HEK293 (cell line): ENCODE data around the gene TCAP.
A peak's percentile ranks its signal among the peaks of the same experiment; 100 is the strongest.

ENCODE experiments used
- CTCF ChIA-PET: fragments of 350-600 bp; formaldehyde crosslinking; extraction: SDS; loops from one replicate; lab custom pipeline; 2021; ENCODE audit warnings: antibody characterized with exemption; lab: Yijun Ruan, JAX
- POLR2A ChIA-PET: fragments of 300-600 bp; formaldehyde crosslinking; extraction: SDS; loops from one replicate; lab custom pipeline; 2020; ENCODE audit warnings: antibody characterized with exemption, inconsistent platforms; lab: Yijun Ruan, JAX
- H3K27ac ChIP-seq: fragments of 200-500 bp; sonication (Bioruptor generic); 2 replicates; pipeline ENCODE4 v1.5.1; 2014; ENCODE audit warnings: low read depth, low read length, control low read depth, inconsistent platforms; ENCODE audit errors: extremely low read depth
- H3K36me3 ChIP-seq, 2 experiments: fragments of 200-500 bp in 1 of 2; sonication (Bioruptor generic) in 1 of 2; 1 replicate in 1 of 2; 2 replicates in 1 of 2; pipeline ENCODE4 v1.5.1; 2014 to 2017; ENCODE audit warnings: inconsistent platforms in 2 of 2, low read length in 2 of 2; ENCODE audit not compliant: control insufficient read depth in 2 of 2, insufficient read depth in 1 of 2
- H3K4me1 ChIP-seq: fragments of 200-500 bp; sonication (Bioruptor generic); 2 replicates; pipeline ENCODE4 v1.5.1; 2014; ENCODE audit warnings: mild to moderate bottlenecking, low read length, inconsistent platforms; ENCODE audit not compliant: control insufficient read depth, insufficient read depth
- H3K4me3 ChIP-seq: 2 replicates; pipeline ENCODE4 v1.5.1; 2011; ENCODE audit warnings: low read depth, mild to moderate bottlenecking, control low read depth, low read length, moderate library complexity
- H3K9me3 ChIP-seq: fragments of 200-500 bp; sonication (Bioruptor generic); 2 replicates; pipeline ENCODE4 v1.5.1; 2014; ENCODE audit warnings: low read depth, low read length, inconsistent platforms; ENCODE audit not compliant: control insufficient read depth, insufficient read depth
- IKZF3 ChIP-seq: fragments of 450-650 bp; IDR thresholded peaks from 2 replicates; pipeline ENCODE4 v1.5.0; 2018; ENCODE audit warnings: missing biosample characterization, mild to moderate bottlenecking, missing genetic modification characterization, moderate library complexity
- MYNN ChIP-seq: fragments of 450-650 bp; formaldehyde crosslinking; IDR thresholded peaks from 2 replicates; pipeline ENCODE4 v1.5.1; 2016; ENCODE audit warnings: missing biosample characterization, missing genetic modification characterization, borderline replicate concordance
- REPIN1 ChIP-seq: fragments of 450-650 bp; formaldehyde crosslinking; IDR thresholded peaks from 2 replicates; pipeline ENCODE4 v1.5.1; 2017; ENCODE audit warnings: missing biosample characterization, missing genetic modification characterization, low read depth
- SETDB1 ChIP-seq: IDR thresholded peaks from one replicate; pipeline ENCODE4 v1.6.1; 2017; ENCODE audit warnings: mild to moderate bottlenecking, low read length, moderate library complexity, mixed read lengths; ENCODE audit not compliant: insufficient read length
- WT1 ChIP-seq: fragments of 450-650 bp; formaldehyde crosslinking; IDR thresholded peaks from 2 replicates; pipeline ENCODE4 v1.5.1; 2016; ENCODE audit warnings: missing biosample characterization, missing genetic modification characterization
- ZBTB1 ChIP-seq: fragments of 450-650 bp; formaldehyde crosslinking; IDR thresholded peaks from 2 replicates; pipeline ENCODE4 v1.5.1; 2016; ENCODE audit warnings: missing biosample characterization, missing genetic modification characterization
- ZBTB17 ChIP-seq: fragments of 450-650 bp; formaldehyde crosslinking; IDR thresholded peaks from 2 replicates; pipeline ENCODE4 v1.5.1; 2016; ENCODE audit warnings: missing biosample characterization, missing genetic modification characterization
- ZBTB49 ChIP-seq: fragments of 450-650 bp; formaldehyde crosslinking; IDR thresholded peaks from 2 replicates; pipeline ENCODE4 v1.5.1; 2016; ENCODE audit warnings: missing biosample characterization, missing genetic modification characterization, low read depth
- ZIC2 ChIP-seq: fragments of 450-650 bp; formaldehyde crosslinking; IDR thresholded peaks from 2 replicates; pipeline ENCODE4 v1.5.1; 2016; ENCODE audit warnings: missing biosample characterization, missing genetic modification characterization
- ZNF10 ChIP-seq: fragments of 450-650 bp; formaldehyde crosslinking; IDR thresholded peaks from 2 replicates; pipeline ENCODE4 v1.5.1; 2017; ENCODE audit warnings: missing biosample characterization, missing genetic modification characterization
- ZNF148 ChIP-seq: fragments of 450-650 bp; formaldehyde crosslinking; IDR thresholded peaks from 2 replicates; pipeline ENCODE4 v1.5.0; 2017; ENCODE audit warnings: missing biosample characterization, missing genetic modification characterization, borderline replicate concordance
- ZNF16 ChIP-seq: fragments of 450-650 bp; formaldehyde crosslinking; IDR thresholded peaks from 2 replicates; pipeline ENCODE4 v1.5.1; 2016; ENCODE audit warnings: low read depth, missing biosample characterization, missing genetic modification characterization
- ZNF174 ChIP-seq: fragments of 450-650 bp; formaldehyde crosslinking; IDR thresholded peaks from 2 replicates; pipeline ENCODE4 v1.5.0; 2017; ENCODE audit warnings: missing biosample characterization, mild to moderate bottlenecking, missing genetic modification characterization
- ZNF175 ChIP-seq: fragments of 450-650 bp; formaldehyde crosslinking; IDR thresholded peaks from 2 replicates; pipeline ENCODE4 v1.5.1; 2016; ENCODE audit warnings: missing biosample characterization, missing genetic modification characterization
- ZNF394 ChIP-seq: fragments of 450-650 bp; formaldehyde crosslinking; IDR thresholded peaks from 2 replicates; pipeline ENCODE4 v1.5.1; 2016; ENCODE audit warnings: missing biosample characterization, missing genetic modification characterization, mild to moderate bottlenecking, moderate library complexity, borderline replicate concordance
- ZNF510 ChIP-seq: fragments of 450-650 bp; formaldehyde crosslinking; IDR thresholded peaks from 2 replicates; pipeline ENCODE4 v1.5.1; 2018; ENCODE audit warnings: mild to moderate bottlenecking, missing genetic modification characterization, missing biosample characterization; ENCODE audit not compliant: insufficient replicate concordance
- ZNF514 ChIP-seq: fragments of 450-650 bp; formaldehyde crosslinking; IDR thresholded peaks from 2 replicates; pipeline ENCODE4 v1.5.1; 2016; ENCODE audit warnings: missing biosample characterization, missing genetic modification characterization
- ZNF549 ChIP-seq: fragments of 450-650 bp; IDR thresholded peaks from 2 replicates; pipeline ENCODE4 v1.5.1; 2018; ENCODE audit warnings: missing biosample characterization, missing genetic modification characterization, mild to moderate bottlenecking, inconsistent platforms, moderate library complexity
- ZNF596 ChIP-seq: fragments of 450-650 bp; IDR thresholded peaks from 2 replicates; pipeline ENCODE4 v1.5.0; 2018; ENCODE audit warnings: missing biosample characterization, mild to moderate bottlenecking, missing genetic modification characterization, moderate library complexity
- ZNF600 ChIP-seq: fragments of 450-650 bp; formaldehyde crosslinking; IDR thresholded peaks from 2 replicates; pipeline ENCODE4 v1.5.1; 2016; ENCODE audit warnings: missing biosample characterization, missing genetic modification characterization
- ZNF623 ChIP-seq: fragments of 450-650 bp; formaldehyde crosslinking; IDR thresholded peaks from 2 replicates; pipeline ENCODE4 v1.5.1; 2016; ENCODE audit warnings: missing biosample characterization, missing genetic modification characterization
- ZNF639 ChIP-seq: fragments of 450-650 bp; formaldehyde crosslinking; IDR thresholded peaks from 2 replicates; pipeline ENCODE4 v1.5.1; 2016; ENCODE audit warnings: missing biosample characterization, missing genetic modification characterization
- ZNF704 ChIP-seq: fragments of 450-650 bp; formaldehyde crosslinking; IDR thresholded peaks from 2 replicates; pipeline ENCODE4 v1.5.1; 2016; ENCODE audit warnings: missing biosample characterization, missing genetic modification characterization
- ZNF707 ChIP-seq: fragments of 450-650 bp; formaldehyde crosslinking; IDR thresholded peaks from 2 replicates; pipeline ENCODE4 v1.5.1; 2016; ENCODE audit warnings: missing biosample characterization, missing genetic modification characterization
- ZNF837 ChIP-seq: fragments of 450-650 bp; formaldehyde crosslinking; IDR thresholded peaks from 2 replicates; pipeline ENCODE4 v1.5.1; 2016; ENCODE audit warnings: missing biosample characterization, missing genetic modification characterization
- ZSCAN5A ChIP-seq: fragments of 450-650 bp; formaldehyde crosslinking; IDR thresholded peaks from 2 replicates; pipeline ENCODE4 v1.5.1; 2016; ENCODE audit warnings: missing biosample characterization, missing genetic modification characterization

The TCAP gene

GRCh38 chr17:39701012-39701783 lies 36.0 kb downstream of the TCAP start (continued):
- TF ChIP-seq ZNF600 (tag by site-specific recombination) (0 out of 2 replicates have a peak, but pooled peaks have one; percentile 29), SETDB1 (no peak), ZNF175 (tag by site-specific recombination) (no peak), ZNF596 (tag by site-specific recombination) (no peak)

GRCh38 chr17:39701784-39702422 lies 36.8 kb downstream of the TCAP start:
- H3K36me3 ChIP-seq: peaks cover 0 to 23% of the 10 kb centered on the region in 2 experiments; a peak in 1 of 3 replicates
- no peak overlapping the region for H3K4me3 ChIP-seq
- H3K4me1 ChIP-seq: peaks cover 13% of the 10 kb centered on the region; the same call in 1 of the 2 replicates
- no peaks in the 10 kb centered on the region for H3K9me3 ChIP-seq
- CTCF ChIA-PET: interaction anchor here (0.5 to 3.4 kb wide), 6 partner anchors 9 to 97 kb away, joined by 3 to 22 read pairs (median 3); partner anchors contain the start of genes MIEN1 and PNMT
- H3K27ac ChIP-seq: no peak overlapping the region
- POLR2A ChIA-PET: interaction anchor here (0.6 kb wide), 1 partner anchor 218 kb away, joined by 6 read pairs; no protein-coding TSS in a partner anchor
- TF ChIP-seq ZNF394 (peak; percentile 62; the same call in 1 of the 2 replicates), ZNF514 (tag by site-specific recombination) (no peak), ZBTB17 (tag by site-specific recombination) (peak; percentile 64), ZNF623 (tag by site-specific recombination) (no peak), ZNF596 (tag by site-specific recombination) (no peak), ZNF16 (tag by site-specific recombination) (no peak), ZNF549 (no peak), ZNF639 (tag by site-specific recombination) (no peak), ZIC2 (no peak), ZNF510 (no peak), ZNF10 (tag by site-specific recombination) (peak; percentile 44; the same call in 1 of the 2 replicates), ZSCAN5A (tag by site-specific recombination) (no peak), REPIN1 (no peak), ZBTB49 (tag by site-specific recombination) (no peak), WT1 (tag by site-specific recombination) (no peak), ZNF707 (tag by site-specific recombination) (no peak), ZNF174 (no peak), ZNF837 (no peak), IKZF3 (tag by site-specific recombination) (0 out of 2 replicates have a peak, but pooled peaks have one; percentile 20), ZNF704 (no peak), MYNN (tag by site-specific recombination) (no peak), ZNF148 (tag by site-specific recombination) (no peak), ZBTB1 (tag by site-specific recombination) (no peak)
